ENCODE data around the gene MYH16.

DNA sequence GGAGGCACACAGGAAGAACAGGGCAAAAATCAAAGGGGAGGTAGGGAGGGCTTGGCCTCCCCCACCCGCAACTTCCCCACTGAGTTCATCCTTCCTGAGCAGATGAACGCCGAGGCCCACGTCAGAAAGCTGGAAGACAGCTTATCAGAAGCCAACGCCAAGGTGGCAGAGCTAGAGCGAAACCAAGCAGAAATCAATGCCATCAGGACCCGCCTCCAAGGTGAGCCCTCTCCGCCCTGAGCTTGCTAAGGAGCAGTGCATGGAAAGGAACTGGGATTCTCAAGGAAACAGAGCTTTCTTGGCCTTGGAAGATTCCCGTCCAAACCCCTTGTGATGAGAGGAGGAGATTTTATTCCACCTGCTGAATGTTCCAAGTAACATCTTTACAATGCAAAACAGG is 16.5 kb downstream of the MYH16 start:
- TF ChIP-seq, protein P1, sequence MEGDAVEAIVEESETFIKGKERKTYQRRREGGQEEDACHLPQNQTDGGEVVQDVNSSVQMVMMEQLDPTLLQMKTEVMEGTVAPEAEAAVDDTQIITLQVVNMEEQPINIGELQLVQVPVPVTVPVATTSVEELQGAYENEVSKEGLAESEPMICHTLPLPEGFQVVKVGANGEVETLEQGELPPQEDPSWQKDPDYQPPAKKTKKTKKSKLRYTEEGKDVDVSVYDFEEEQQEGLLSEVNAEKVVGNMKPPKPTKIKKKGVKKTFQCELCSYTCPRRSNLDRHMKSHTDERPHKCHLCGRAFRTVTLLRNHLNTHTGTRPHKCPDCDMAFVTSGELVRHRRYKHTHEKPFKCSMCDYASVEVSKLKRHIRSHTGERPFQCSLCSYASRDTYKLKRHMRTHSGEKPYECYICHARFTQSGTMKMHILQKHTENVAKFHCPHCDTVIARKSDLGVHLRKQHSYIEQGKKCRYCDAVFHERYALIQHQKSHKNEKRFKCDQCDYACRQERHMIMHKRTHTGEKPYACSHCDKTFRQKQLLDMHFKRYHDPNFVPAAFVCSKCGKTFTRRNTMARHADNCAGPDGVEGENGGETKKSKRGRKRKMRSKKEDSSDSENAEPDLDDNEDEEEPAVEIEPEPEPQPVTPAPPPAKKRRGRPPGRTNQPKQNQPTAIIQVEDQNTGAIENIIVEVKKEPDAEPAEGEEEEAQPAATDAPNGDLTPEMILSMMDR (IDR thresholded peaks at IDR 0.05; ENCODE audit: low read length) = no peak
- no peak for TF ChIP-seq EZH2 (optimal IDR thresholded peaks at IDR 0.05; ENCODE audit: low read depth, low read length)
